Endothelial cell of umbilical vein (primary cell): ENCODE results near the gene PCNX1. TPM values are rescaled to one million over a fixed set of nuclear protein-coding genes. Genes with fewer than 3 reads are reported as not detected.
"Not testable (repeated sequence)": the region's sequence is repeated elsewhere in the genome, so short reads cannot be mapped to it uniquely, and the experiment has no call there.

Source experiments
- BruUV-seq: library from RNA; stranded (reverse); fragments of 400-500 nt; replicated peaks from 2 replicates; lab custom pipeline; 2021; lab: Mats Ljungman, UMichigan
- CTCF ChIA-PET: fragments of 300-600, 350-600 bp; sonication (Branson Sonifier 250); formaldehyde crosslinking; loops from one replicate; lab custom pipeline; 2021; ENCODE audit warnings: antibody characterized with exemption, inconsistent platforms; lab: Charles Lee
- POLR2A ChIA-PET: fragments of 300-600, 350-600 bp; sonication (Branson Sonifier 250); formaldehyde crosslinking; loops from one replicate; lab custom pipeline; 2021; ENCODE audit warnings: antibody characterized with exemption, inconsistent platforms; lab: Charles Lee
- DNase-seq: peaks from one replicate; pipeline ENCODE4 v3.0.0-alpha.2; 2011; ENCODE audit warnings: low read depth, low spot score
- FAIRE-seq: peaks from 2 replicates; lab custom pipeline; 2011; peaks lifted over from hg19 to GRCh38; lab: Jason Lieb, UNC
- H2AFZ ChIP-seq: 2 replicates; pipeline ENCODE4 v1.6.0; 2012; ENCODE audit warnings: low read depth, low read length, control low read depth, inconsistent platforms
- H3K27ac ChIP-seq: 2 replicates; pipeline ENCODE4 v1.5.1; 2011; ENCODE audit warnings: low read depth, mild to moderate bottlenecking, control low read depth, low read length, moderate library complexity; ENCODE audit not compliant: insufficient read depth
- H3K27me3 ChIP-seq, 2 experiments: 2 replicates each; pipeline versions ENCODE4 v1.6.0 to v1.6.1; 2011; ENCODE audit warnings: low read length in 2 of 2, mixed read lengths in 1 of 2; ENCODE audit not compliant: control insufficient read depth in 2 of 2, insufficient read depth in 2 of 2
- H3K36me3 ChIP-seq, 2 experiments: 2 replicates in 1 of 2; 3 replicates in 1 of 2; pipeline ENCODE4 v1.5.1; 2011; ENCODE audit warnings: low read length in 2 of 2, mild to moderate bottlenecking in 1 of 2, moderate library complexity in 1 of 2; ENCODE audit not compliant: control insufficient read depth in 2 of 2, insufficient read depth in 2 of 2; ENCODE audit errors: extremely low read depth in 1 of 2
- H3K4me1 ChIP-seq: 3 replicates; pipeline ENCODE4 v1.5.1; 2011; ENCODE audit warnings: mild to moderate bottlenecking, low read length; ENCODE audit not compliant: control insufficient read depth, insufficient read depth; ENCODE audit errors: extremely low read depth
- H3K4me2 ChIP-seq: 2 replicates; pipeline ENCODE4 v1.6.1; 2011; ENCODE audit warnings: low read length, control low read depth, mixed read lengths; ENCODE audit not compliant: insufficient read depth
- H3K4me3 ChIP-seq, 3 experiments: fragments of 200-600 bp in 1 of 3; sonication (generic), shearing (Covaris generic) in 1 of 3; replicated peaks in 1 of 3; 2 replicates each; pipeline ENCODE4 v1.5.1; 2011 to 2016; ENCODE audit warnings: control low read depth in 3 of 3, low read length in 3 of 3, mild to moderate bottlenecking in 2 of 3, inconsistent platforms in 1 of 3, low read depth in 1 of 3, moderate library complexity in 1 of 3; ENCODE audit not compliant: insufficient read depth in 1 of 3
- H3K79me2 ChIP-seq: 2 replicates; pipeline ENCODE4 v1.6.0; 2012; ENCODE audit warnings: low read length, inconsistent platforms; ENCODE audit not compliant: control insufficient read depth, insufficient read depth
- H3K9ac ChIP-seq: replicated peaks from 2 replicates; pipeline ENCODE3; 2011; ENCODE audit warnings: low read length, control low read depth; ENCODE audit not compliant: insufficient read depth; ENCODE audit errors: extremely low read depth
- H3K9me1 ChIP-seq: replicated peaks from 3 replicates; pipeline ENCODE4 v1.6.0; 2011; ENCODE audit warnings: mild to moderate bottlenecking, low read length; ENCODE audit not compliant: control insufficient read depth, insufficient read depth; ENCODE audit errors: extremely low read depth
- H3K9me3 ChIP-seq: replicated peaks from 2 replicates; pipeline ENCODE4 v1.5.1; 2012; ENCODE audit warnings: low read length, inconsistent platforms; ENCODE audit not compliant: control insufficient read depth, insufficient read depth
- H4K20me1 ChIP-seq: replicated peaks from 2 replicates; pipeline ENCODE3; 2011; ENCODE audit warnings: mild to moderate bottlenecking, low read length; ENCODE audit not compliant: control insufficient read depth, insufficient read depth; ENCODE audit errors: extremely low read depth
- CTCF ChIP-seq, 2 donors: IDR thresholded peaks; 1 replicate in 1 of 2; 2 replicates in 1 of 2; pipeline ENCODE4 v1.5.1; 2011; ENCODE audit warnings: low read length in 2 of 2, mild to moderate bottlenecking in 2 of 2, moderate library complexity in 2 of 2, control low read depth in 1 of 2, inconsistent platforms in 1 of 2, low read depth in 1 of 2; ENCODE audit not compliant: insufficient read depth in 1 of 2; ENCODE audit errors: extremely low read depth in 1 of 2
- EZH2 ChIP-seq: IDR thresholded peaks from 2 replicates; pipeline ENCODE4 v1.6.1; 2012; ENCODE audit warnings: borderline replicate concordance, low read depth, mild to moderate bottlenecking, moderate library complexity, low read length, inconsistent platforms; ENCODE audit not compliant: severe bottlenecking
- FOS ChIP-seq: IDR thresholded peaks from 2 replicates; pipeline ENCODE4 v1.6.1; 2011; ENCODE audit warnings: mild to moderate bottlenecking, low read length, moderate library complexity, borderline replicate concordance; ENCODE audit not compliant: insufficient read depth
- GATA2 ChIP-seq: IDR thresholded peaks from 2 replicates; pipeline ENCODE4 v1.7.0; 2011; ENCODE audit warnings: low read depth, mild to moderate bottlenecking, moderate library complexity, mixed read lengths, low read length; ENCODE audit not compliant: insufficient read length, insufficient read depth
- JUN ChIP-seq: IDR thresholded peaks from 2 replicates; pipeline ENCODE4 v1.6.1; 2011; ENCODE audit warnings: borderline replicate concordance, low read depth; ENCODE audit not compliant: insufficient read length, insufficient read depth
- MAX ChIP-seq: IDR thresholded peaks from 2 replicates; pipeline ENCODE4 v1.6.1; 2011; ENCODE audit not compliant: insufficient read depth, insufficient read length
- MYC ChIP-seq: IDR thresholded peaks from one replicate; pipeline ENCODE4 v1.6.1; 2011; ENCODE audit warnings: mild to moderate bottlenecking, low read depth, low read length
- POLR2A ChIP-seq: IDR thresholded peaks from 2 replicates; pipeline ENCODE4 v1.6.1; 2012; ENCODE audit warnings: low read depth, mild to moderate bottlenecking, control low read depth, low read length
- POLR2AphosphoS5 ChIP-seq: IDR thresholded peaks from 2 replicates; pipeline ENCODE4 v1.6.1; 2012; ENCODE audit warnings: low read depth, mild to moderate bottlenecking, control low read depth, low read length, moderate library complexity; ENCODE audit not compliant: insufficient read depth
- dilution Hi-C: fragments of 300-500 bp; cut with MboI; formaldehyde crosslinking; loops from one replicate; pipeline ENCODE4 v1.15.0; 2019; ENCODE audit warnings: low sequenced_read_pairs; ENCODE audit not compliant: extremely low pct_ligation_motif_present
- intact Hi-C: fragments of 100-400 bp; cut with micrococcal nuclease; formaldehyde crosslinking; loops from one replicate; pipeline ENCODE4 v1.10.0; 2022
- polyA plus RNA-seq, 4 experiments: library from polyadenylated mRNA; depleted of rRNA in 3 of 4; stranded (reverse) in 3 of 4; unstranded in 1 of 4; fragments of >200 nt; gene quantifications; 2 replicates each; pipeline versions ENCODE4 v1.2.1 to v1.2.3, GENCODE V29; 2011 to 2012; ENCODE audit warnings: missing spikeins in 1 of 4
- total RNA-seq: library from RNA; stranded (reverse); gene quantifications from 2 replicates; pipeline ENCODE4 v1.2.3, GENCODE V29; 2021

PCNX1 gene
- total and polyA plus RNA-seq, 2 donors (not counting 3 experiments of a cell fraction or from before 2014, with no cell fraction given): 21.4 to 40.5 TPM

GRCh38 chr14:71129716-71130490 lies 222.6 kb downstream of the PCNX1 start:
- H3K27me3 ChIP-seq, POLR2A ChIA-PET, FAIRE-seq, H3K9me1 ChIP-seq, H3K4me3 ChIP-seq, dilution Hi-C loops, H3K9me3 ChIP-seq, DNase-seq, H3K79me2 ChIP-seq, H3K36me3 ChIP-seq, H4K20me1 ChIP-seq, intact Hi-C loops, BruUV-seq: not testable (repeated sequence)
- H3K4me2 ChIP-seq: peak overlapping the region; percentile 55
- H3K9ac ChIP-seq: peak overlapping the region; percentile 19
- peaks cover 15% of the 10 kb centered on the region for H3K4me1 ChIP-seq
- H3K27ac ChIP-seq: peak overlapping the region; percentile 53
- peak overlapping the region; percentile 6 for H2AFZ ChIP-seq
- CTCF ChIA-PET: interaction anchor here (0.8 to 2.3 kb wide), 4 partner anchors 9 to 725 kb away, joined by 3 to 6 read pairs (median 4); no protein-coding TSS in a partner anchor

- DNase-seq: peak; percentile 70
- Histone ChIP-seq H3K36me3 (no peaks in the 10 kb centered on the region), H3K4me1 (peaks cover 15% of the 10 kb centered on the region), H3K9me3 (no peaks in the 10 kb centered on the region), H3K9me1 (no peaks in the 10 kb centered on the region), H3K79me2 (no peaks in the 10 kb centered on the region), H3K4me2 (peak overlapping the region; percentile 55), H3K9ac (peak overlapping the region; percentile 19), H3K4me3 (peak overlapping the region in 1 of 3 experiments; percentile 16), H3K27ac (peak overlapping the region; percentile 53), H4K20me1 (no peaks in the 10 kb centered on the region), H2AFZ (peak overlapping the region; percentile 6), H3K27me3 (no peaks in the 10 kb centered on the region)
- FAIRE-seq: peak; percentile 83
- TF ChIP-seq JUN: no peak
- no peak for TF ChIP-seq POLR2A
- TF ChIP-seq MYC: no peak
- TF ChIP-seq CTCF (IDR thresholded peaks at IDR 0.05; ENCODE audit: extremely low read depth in 1 of 2, insufficient read depth in 1 of 2, low read depth in 1 of 2, low read length in 2 of 2): no peak
- TF ChIP-seq FOS: peak; percentile 79
- TF ChIP-seq POLR2AphosphoS5: peak; percentile 89
- no peak for TF ChIP-seq MAX
- no peak for TF ChIP-seq EZH2
- peak; percentile 95 for TF ChIP-seq GATA2
- BruUV-seq: TSS peak; percentile 93
- intact Hi-C loops (no loop called here), dilution Hi-C loops (no loop called here)
- CTCF ChIA-PET: interaction anchor here (0.6 to 2.3 kb wide), 5 partner anchors 8 to 725 kb away, joined by 3 to 6 read pairs (median 4); no protein-coding TSS in a partner anchor
- POLR2A ChIA-PET: no interaction called here
Measured at GRCh38 chr14:71130491-71131179, 223.4 kb downstream of the PCNX1 start.
